C4-2B (cell line): ENCODE measurements around the gene TAP1.

Source experiments
- H3K27ac ChIP-seq: fragments of 450-650 bp; 2 replicates; pipeline ENCODE4 v1.5.1; 2017
- ZFX ChIP-seq: fragments of 450-650 bp; IDR thresholded peaks from 2 replicates; pipeline ENCODE4 v1.6.1; 2017
- TF ChIP-seq, protein P1 (sequence below): fragments of 450-650 bp; conservative IDR thresholded peaks from 2 replicates; pipeline ENCODE4 v1.5.1; 2017; ENCODE audit warnings: mild to moderate bottlenecking

The TAP1 gene

DNA sequence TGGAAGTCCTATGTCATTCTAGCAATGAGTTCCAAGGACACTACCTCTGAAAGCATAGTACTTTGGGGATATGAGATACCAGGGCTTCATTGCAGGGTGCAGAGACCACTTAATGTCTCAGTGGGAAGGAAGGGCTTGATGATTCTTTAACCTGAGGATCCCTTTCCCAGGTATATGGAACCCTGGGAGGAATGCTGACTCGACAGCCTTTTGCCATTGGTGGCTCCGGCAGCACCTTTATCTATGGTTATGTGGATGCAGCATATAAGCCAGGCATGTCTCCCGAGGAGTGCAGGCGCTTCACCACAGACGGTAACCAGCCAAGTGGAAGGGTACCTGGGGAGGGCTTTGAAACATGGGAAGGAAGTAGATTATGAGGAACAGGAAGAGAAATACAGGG, 4.7 kb upstream of the TAP1 start:
- TF ChIP-seq, protein P1, sequence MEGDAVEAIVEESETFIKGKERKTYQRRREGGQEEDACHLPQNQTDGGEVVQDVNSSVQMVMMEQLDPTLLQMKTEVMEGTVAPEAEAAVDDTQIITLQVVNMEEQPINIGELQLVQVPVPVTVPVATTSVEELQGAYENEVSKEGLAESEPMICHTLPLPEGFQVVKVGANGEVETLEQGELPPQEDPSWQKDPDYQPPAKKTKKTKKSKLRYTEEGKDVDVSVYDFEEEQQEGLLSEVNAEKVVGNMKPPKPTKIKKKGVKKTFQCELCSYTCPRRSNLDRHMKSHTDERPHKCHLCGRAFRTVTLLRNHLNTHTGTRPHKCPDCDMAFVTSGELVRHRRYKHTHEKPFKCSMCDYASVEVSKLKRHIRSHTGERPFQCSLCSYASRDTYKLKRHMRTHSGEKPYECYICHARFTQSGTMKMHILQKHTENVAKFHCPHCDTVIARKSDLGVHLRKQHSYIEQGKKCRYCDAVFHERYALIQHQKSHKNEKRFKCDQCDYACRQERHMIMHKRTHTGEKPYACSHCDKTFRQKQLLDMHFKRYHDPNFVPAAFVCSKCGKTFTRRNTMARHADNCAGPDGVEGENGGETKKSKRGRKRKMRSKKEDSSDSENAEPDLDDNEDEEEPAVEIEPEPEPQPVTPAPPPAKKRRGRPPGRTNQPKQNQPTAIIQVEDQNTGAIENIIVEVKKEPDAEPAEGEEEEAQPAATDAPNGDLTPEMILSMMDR = no peak
- TF ChIP-seq ZFX = no peak
- no peak overlapping the region for H3K27ac ChIP-seq

DNA sequence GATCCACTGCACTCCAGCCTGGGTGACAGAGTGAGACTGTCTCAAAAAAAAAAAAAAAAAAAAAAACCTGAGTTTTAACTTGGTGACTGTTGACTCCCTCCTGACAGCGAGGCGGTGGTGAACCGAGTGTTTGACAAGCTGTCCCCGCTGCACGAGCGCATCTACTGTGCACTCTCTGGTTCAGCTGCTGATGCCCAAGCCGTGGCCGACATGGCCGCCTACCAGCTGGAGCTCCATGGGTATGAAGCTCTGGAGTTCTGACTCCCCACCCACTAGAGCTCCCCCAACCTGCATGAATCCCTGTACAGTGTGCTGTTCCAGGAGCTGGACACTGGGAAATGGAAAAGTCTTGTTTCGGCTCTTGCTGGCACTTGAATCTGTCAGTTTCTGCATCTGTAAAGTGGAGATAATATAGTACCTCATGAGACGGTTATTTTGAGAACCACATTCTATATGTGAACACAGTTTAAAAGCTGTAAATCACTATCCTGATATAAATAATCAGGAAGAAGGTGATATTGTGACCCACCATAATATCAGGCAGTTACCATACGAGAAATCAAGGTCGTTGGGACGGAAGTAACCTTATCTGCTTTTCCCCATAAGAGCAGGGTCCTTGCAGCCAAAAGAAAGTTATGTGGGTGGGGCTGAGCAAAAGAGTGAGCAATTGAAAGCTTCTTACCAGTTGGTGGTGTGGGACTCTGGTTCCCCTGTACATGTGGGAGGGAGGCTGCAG, 3.8 kb upstream of the TAP1 start:
- no peak overlapping the region for H3K27ac ChIP-seq
- no peak for TF ChIP-seq ZFX
- TF ChIP-seq, protein P1 = no peak

DNA sequence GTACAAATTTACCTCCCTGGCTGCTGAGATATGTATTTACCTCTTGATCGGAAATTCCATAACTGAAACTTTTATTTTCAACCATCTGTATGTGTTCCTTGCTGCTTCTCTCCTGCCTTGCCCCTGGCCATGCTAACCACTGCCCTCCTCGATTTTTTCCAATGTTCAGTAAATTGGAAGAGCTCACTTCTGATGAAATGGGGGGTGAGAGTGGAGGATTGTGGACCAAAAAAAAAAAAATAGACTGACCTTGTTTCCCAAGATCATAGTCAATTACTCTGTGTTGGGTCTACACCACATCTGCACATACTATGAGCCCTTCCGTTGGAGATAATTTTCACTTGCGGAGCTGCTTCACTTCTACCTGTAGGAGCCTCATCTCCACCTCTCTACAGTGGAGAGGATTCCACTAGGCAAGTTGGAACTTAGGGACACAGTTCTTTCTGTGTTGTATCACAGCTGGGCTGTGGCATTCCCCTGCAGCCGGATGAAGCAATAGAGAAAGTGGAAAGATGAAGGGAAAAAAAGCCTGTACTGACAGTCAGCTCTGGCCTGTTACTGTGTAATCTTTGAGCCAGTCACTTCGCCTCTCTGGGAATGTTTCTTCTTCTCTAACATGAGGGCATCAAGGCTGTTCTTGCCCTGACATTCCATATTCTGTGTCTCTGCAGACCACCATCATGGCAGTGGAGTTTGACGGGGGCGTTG, 2.1 kb upstream of the TAP1 start:
- TF ChIP-seq ZFX = no peak
- TF ChIP-seq, protein P1 = no peak
- H3K27ac ChIP-seq = no peak overlapping the region

DNA sequence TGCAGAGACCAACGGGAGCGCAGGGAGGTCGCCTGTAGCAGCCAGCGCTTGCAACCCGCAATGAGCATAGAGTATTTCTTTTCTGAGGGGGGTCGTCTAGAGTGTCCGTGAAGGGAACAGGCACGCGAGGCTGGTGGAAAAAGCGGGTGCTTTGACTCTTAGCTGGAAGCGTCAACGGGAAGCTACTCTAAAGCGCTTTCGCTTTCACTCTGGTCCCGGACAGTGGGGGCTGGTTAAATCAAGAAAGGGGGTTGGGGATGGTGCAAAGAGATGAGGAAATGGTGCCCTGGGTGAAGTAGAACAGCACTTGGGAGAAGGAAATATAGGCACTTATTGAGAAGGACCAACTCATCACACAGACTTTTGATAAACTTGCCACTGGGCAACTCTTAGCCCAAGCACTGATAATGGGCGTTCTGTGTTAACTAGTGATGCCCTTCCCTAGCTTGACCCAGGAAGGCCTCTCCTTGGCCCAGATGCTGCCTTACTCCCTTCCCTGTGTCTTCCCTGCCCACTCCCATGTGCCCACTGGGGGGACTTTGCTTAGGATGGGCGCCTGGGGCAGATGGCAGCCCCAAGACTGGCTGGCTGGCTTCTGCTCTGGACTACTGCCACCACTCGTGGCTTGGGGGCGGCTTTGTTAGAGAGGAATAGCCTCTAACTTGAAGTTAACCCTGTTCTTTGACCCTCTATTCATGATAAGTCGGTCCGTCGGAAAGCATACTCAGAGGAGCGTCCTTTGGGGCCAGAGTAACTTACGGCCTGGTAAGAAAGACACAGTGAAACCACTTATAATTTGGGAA, 1.1 kb upstream of the TAP1 start:
- TF ChIP-seq, protein P1 = no peak
- no peak for TF ChIP-seq ZFX
- no peak overlapping the region; the same call in 1 of the 2 replicates for H3K27ac ChIP-seq

DNA sequence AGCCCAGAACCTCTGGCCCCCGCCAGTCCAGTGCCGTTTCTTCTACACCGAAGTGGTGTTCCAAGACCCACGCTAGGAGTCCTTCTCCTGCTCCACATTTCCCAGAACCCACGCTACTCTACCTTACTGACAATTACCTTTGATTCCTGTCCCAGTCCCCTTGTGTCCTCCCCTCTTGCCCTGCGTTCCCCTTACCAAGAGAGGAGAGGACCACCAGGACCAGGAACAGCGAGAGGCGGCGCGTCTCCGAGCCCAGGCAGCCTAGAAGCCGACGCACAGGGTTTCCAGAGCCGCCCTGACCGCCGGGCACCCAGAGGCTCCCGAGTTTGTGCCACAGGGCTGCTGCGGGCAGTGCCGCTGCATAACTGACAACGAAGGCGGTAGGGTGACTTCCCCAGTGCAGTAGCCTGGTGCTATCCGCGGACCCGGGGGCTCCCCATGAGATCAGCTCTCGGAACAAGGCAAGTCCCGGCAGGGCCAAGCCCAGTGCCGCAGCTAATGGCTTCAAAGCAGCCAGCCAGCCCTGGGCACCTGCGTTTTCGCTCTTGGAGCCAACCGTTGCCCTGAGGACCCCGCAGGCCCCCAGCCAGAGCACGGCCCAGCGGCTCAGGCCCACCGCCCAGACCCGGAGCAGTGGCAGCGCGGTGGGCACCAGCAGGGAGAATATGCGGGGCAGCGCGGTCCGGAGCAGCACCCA, 512 bp downstream of the TAP1 start:
- TF ChIP-seq, protein P1 = no peak
- TF ChIP-seq ZFX = no peak
- H3K27ac ChIP-seq = peak overlapping the region; percentile 54

DNA sequence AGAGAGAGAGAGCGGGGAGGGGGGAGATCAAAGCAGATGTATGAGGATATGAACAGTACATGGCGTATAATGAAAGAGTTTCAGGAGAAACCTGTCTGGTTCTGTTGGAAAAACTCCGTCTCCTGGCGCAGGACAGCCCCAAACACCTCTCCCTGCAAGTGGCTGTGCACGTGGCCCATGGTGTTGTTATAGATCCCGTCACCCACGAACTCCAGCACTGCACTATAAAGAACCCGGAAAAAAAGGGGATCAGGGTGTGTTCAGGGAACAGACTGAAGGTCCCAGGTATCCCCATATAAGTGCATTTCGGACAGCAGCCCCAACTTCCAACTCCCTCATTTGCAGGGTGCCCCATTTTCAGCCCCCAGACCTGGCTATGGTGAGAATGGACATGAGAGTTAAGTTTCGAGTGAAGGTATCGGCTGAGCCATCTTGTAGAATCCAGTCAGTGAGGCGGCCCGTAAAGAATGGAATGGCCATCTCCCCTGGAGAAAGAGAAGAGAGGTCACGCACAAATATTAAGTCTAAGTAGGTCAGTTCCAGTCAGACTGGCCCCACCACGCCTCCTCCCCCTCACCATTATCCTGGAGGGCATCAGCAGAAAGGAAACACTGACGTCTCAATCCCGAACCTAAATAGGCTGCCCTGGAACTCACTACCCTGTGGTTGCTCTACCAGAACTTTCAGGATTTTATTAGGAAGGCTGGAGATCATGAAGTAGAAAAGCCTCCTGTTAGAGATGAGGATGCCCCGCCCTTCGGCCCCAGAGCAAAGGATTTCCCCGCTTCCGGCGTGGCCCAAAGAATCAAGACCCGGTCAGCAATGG, 1.3 kb downstream of the TAP1 start:
- no peak for TF ChIP-seq ZFX
- H3K27ac ChIP-seq = peak overlapping the region; percentile 54; the same call in 1 of the 2 replicates

DNA sequence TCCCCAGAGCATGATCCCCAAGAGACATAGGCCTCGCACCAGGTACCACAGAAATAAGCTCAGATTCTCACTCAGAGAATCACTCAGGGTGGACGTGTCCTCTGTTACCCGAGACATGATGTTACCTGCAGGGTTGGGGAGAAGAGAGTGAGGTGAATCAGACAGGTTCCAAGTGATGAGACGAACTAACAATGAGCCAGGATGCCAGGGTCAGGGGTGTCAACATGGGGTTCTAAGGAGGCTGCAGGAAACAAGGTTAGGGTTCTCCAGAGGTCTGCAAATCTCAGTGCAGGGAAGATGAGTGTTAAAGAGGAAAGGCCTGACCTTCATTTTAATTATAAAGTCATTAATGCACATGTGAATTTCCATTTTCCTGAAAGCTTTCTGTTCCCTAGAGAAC, 2.5 kb downstream of the TAP1 start:
- no peak overlapping the region for H3K27ac ChIP-seq
- no peak for TF ChIP-seq ZFX
- TF ChIP-seq, protein P1 = no peak
